HG03558 (cell line): ENCODE measurements around the gene ATXN1L.
A peak's percentile ranks its signal among the peaks of the same experiment; 100 is the strongest.
"Not testable (repeated sequence)": the region's sequence is repeated elsewhere in the genome, so short reads cannot be mapped to it uniquely, and the experiment has no call there.

Experiments
- ATAC-seq: cut with Tn5 transposase; IDR thresholded peaks from one replicate; pipeline ENCODE4 v1.9.1; 2021; ENCODE audit warnings: moderate number of reproducible peaks; ENCODE audit not compliant: unreplicated experiment; ENCODE audit errors: extremely low read depth

ATXN1L gene, protein sequence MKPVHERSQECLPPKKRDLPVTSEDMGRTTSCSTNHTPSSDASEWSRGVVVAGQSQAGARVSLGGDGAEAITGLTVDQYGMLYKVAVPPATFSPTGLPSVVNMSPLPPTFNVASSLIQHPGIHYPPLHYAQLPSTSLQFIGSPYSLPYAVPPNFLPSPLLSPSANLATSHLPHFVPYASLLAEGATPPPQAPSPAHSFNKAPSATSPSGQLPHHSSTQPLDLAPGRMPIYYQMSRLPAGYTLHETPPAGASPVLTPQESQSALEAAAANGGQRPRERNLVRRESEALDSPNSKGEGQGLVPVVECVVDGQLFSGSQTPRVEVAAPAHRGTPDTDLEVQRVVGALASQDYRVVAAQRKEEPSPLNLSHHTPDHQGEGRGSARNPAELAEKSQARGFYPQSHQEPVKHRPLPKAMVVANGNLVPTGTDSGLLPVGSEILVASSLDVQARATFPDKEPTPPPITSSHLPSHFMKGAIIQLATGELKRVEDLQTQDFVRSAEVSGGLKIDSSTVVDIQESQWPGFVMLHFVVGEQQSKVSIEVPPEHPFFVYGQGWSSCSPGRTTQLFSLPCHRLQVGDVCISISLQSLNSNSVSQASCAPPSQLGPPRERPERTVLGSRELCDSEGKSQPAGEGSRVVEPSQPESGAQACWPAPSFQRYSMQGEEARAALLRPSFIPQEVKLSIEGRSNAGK

DNA sequence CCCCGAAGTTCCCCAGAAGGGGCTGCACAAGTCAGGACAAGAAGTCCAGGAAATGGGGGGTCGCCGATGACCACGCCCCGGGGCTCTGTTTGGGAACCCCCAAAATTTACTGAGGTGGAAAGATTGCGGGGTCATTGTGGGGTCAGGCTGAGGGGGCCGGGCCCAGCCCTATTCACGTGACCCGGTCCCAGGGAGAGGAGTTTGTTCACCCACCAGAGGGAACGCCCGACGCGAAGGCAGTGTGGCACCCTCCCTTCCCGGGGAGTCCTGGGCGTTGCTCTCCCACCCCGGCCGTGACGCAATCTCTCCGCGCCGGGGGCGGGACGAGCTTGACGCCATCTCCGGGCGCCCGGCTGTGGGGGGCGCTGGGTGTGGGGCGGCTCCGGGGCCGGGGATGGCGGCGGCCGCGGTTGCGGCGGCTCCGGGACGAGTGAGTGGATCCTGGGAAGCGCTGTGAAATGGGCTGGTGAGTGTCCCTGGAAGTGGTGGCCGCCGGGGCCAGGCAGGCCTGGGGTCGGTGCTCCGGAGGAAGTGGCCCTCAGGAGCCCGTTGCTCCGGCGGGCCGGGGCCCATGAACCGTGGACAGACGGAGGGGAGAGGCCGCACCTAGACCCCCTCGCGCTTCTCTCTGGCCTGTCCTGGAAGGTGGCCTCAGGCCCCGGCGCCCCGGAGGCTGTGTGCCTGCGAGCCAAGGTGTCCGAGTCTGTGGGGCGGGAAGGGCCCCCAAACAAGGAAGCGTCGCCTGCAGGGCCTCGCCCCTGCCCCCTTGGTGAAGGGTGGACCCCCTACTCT is at the start of gene ATXN1L:
ATXN1L (plus strand) TSS at position 338 of the 792 bp plus-strand sequence. CDS start 3,765 bp downstream, outside the sequence.
- ATAC-seq, result peak; percentile 55

DNA sequence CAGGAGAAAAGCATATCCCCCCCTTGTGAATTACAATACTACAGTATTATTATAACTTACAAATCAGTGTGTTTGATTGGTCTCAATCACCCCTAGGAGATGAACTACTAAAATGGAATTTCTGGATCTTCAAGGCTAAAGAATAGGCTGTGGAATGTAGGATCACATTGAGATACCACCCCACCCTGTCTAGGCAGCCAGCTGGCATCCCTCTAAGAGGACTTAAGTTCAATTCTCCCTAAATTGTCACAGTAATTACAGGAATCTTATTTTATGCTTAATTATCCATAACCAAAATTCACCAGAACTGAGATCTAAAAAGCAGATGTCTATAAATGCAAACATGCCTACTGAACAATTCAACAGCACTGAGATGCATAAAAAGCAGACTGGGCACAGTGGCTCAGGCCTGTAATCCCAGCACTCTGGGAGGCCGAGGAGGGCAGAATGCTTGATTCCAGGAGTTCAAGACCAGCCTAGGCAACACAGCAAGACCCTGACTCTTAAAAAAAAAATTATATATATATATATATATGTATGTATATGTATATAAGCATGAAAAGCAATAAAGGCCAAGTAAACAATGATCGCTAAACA is 49.2 kb upstream of the ATXN1L start:
- no peak for ATAC-seq

DNA sequence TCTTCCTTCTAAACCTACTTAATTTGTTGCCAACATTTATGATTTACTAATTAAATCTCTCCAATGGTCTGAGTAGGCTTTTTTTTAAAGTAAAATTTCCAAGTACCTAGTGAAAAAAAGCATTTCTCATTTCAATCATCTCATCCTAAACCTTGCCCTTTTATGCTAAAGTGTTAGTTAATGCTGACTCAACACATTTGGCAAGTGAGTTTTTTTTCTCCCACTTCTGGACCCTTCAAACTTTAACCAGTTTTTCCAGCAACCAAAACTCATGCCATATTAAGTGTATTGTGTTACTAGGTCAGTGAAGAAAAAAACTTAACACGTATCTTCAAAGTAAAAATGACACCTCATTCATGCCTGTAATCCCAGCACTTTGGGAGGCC is 42.5 kb upstream of the ATXN1L start:
- no peak for ATAC-seq

DNA sequence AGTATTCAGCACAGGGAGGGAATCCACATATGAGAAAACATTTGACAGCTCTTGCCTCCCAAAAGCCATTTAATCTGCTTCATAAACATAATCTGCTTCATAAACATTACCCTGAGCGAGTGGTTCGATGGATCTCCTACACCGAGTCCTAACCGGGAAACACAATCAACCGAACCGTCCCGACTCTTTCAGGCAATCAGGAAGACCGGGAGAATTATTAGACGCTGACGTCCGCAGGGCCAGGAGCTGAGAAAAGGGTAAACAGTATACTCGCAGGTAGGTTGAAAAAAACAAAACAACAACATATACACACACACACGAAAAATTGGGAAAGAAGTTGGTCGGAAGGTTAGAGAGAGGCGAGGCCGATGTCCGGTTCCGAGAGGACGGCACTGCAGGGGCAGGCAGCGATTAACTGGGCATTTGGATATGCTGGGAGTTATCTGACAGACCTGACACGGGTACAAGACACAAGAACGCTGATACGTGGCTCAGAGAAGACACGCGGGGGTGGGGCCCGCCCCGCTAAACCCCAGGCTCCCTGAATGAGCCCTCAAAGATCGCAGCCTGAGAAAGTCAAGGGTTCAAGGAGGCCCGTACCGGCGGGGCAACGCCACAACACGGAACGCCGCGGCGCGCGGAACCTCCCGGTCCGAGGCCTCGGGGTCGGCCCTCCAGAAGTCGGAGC is 37.7 kb upstream of the ATXN1L start:
- ATAC-seq, result peak; percentile 22

DNA sequence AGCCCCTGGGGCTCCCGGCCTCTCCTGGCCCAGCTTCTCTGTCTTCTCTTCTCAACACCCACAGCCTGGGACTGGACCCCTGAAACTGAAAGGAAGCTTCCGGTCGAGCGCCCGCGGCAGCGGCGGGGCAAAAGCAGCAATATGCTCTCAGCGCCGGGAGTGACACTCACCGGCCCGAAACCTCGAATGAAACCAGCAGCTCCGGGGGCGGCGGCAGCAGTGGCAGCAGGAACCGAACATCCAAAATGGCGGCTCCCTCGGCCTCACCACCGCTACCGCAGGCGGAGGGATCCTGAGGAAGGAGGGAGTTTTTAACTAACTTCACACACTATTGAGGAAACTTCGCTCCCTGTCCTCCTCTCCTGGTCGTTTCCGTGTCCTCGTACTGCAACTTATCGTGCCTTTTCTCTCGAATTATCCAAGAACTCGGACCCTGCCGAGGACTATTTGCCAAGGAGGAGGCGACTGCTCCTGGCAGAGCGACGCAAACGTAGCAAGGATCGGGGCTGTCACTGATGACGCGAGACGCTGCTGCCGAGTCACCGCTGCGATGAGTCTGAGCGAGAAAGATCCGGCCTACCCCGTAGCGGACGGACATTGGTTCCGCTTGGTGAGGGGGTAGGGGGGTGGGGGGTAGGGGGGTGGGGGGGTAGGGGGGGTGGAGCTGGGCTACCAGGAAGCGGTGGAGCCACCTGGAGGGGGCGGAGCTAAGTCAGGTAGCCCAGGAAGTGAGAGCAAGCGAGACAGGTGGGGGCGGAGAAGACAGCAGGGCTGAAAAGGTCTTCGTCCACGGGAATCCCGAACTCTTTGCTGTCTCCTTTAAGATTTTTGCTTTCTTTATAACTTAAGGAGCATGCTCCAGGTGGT is 37.0 kb upstream of the ATXN1L start, which contains the start of gene AP1G1:
AP1G1 (minus strand) TSS at position 242 of the 867 bp plus-strand sequence. CDS start 19,355 bp downstream, outside the sequence.
- ATAC-seq, result peak; percentile 45

DNA sequence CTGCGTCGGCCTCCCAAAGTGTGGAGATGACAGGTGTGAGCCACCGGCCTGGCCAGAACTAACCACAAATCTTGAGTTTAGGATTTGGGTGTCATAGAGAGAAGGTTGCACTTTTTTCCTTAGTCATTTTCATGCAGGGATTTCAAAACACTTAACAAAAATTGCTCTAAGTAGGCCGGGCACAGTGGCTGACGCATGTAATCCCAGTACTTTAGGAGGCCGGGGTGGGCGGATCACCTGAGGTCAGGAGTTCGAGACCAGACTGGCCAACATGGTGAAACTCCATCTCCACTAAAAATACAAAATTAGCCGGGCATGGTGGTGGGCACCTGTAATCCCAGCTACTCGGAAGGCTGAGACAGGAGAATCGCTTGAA is 35.6 kb upstream of the ATXN1L start:
- not testable (repeated sequence) for ATAC-seq

DNA sequence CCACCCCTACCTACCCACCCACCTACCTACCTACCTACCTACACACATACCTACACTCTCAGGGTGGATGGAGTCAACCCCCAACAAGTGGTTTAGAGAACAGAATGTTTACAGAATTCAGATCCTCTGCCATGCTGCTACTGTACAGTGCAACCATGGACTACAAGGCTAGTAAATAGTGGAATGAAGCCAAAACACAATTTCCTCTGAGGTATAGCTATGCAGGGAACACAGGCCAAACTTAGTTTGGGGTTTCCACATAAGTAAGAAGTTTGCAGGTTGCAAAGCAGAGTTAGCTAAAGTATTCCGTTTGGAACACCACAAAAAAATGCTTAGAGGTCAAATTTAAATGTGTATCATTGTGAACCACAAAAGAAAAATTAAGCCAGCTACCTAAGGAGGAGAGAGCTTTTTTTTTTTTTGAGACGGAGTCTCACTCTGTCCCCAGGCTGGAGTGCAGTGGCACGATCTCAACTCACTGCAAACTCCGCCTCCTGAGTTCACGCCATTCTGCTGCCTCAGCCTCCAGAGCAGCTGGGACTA is 34.4 kb upstream of the ATXN1L start:
- no peak for ATAC-seq

DNA sequence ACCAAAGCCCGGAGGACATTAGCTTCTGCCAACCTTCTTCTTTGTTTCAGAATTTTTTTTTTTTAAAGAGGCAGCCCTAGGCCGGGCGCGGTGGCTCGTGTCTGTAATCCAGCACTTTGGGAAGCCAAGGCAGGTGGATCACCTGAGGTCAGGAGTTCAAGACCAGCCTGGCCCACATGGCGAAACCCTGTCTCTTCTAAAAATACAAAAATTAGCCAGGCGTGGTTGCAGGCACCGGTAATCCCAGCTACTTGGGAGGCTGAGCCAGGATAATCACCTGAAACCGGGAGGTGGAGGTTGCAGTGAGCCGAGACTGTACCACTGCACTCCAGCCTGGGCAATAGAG is 28.6 kb upstream of the ATXN1L start:
- ATAC-seq, result not testable (repeated sequence)

DNA sequence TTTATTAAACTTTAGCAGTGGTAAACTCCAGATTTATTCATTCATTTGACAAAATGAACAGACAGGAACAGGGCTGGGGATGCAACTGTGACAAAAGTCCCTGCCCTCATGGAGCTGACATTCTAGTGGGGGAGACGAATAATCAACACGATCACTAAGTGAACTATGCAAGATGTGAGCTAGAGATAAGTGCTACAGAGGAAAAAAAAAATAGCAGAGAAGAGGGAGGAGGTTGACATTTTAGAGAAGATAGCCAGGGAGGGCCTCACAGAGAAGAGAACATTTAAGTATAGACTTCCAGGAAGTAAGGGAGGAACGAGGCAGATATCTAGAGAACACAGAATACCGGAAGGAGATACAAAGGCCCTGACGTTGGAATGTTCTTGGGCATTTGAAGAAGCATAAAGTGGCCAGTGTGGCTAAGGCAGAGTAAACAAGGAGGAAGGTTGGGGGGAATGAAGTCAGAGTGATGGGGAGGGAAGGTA is 19.2 kb upstream of the ATXN1L start:
- ATAC-seq, result no peak

DNA sequence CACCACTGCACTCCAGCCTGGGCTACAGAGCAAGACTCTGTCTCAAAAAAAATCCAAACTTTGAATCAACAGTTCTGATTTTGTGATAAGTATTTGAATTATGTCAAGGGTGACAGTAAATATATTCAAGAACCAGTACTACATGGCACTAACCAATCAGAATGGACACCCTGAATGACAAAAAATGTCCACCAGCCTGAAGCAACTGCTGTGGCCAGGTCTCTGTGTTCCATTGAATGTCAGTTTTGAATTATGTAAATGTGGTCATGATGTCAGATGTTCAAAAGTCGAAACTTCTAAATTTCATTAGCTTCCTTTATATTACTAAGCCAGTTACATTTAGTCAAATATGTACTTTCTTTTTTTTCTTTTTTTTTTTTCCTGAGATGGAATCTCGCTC is 15.4 kb upstream of the ATXN1L start:
- ATAC-seq, result no peak

DNA sequence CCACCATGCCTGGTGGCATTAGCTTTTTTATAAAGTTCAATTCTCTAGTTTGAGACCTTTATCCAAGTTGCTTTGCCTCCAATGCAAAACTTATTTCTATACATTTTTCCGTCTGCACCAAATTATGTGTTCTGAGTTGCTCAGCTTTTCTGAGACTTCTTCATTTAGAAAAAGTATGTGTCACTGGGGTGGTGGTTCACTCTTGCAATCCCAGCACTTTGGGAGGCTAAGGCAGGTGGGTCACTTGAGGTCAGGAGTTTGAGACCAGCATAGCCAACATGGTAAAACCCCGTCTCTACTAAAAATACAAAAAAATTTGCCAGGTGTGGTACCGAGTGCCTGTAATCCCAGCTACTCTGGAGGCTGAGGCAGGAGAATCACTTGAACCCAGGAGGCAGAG is 14.1 kb upstream of the ATXN1L start:
- not testable (repeated sequence) for ATAC-seq

DNA sequence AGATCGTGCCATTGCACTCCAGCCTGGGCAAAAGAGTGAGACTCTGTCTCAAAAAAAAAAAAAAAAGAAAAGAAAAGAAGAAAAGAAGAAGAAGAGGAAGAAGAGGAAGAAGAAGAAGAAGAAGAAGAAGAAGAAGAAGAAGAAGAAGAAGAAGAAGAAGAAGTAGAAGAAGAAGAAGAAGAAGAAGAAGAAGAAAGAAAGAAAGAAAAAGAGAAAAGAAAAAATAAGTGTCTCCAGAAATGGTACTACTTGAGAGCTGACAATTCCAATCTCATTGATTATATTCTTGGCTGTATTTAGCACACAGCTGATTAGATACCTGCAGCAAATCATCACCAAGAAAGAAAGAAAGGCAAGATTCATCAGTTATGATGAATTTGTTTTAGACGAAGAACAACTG is 13.7 kb upstream of the ATXN1L start:
- ATAC-seq, result not testable (repeated sequence)

DNA sequence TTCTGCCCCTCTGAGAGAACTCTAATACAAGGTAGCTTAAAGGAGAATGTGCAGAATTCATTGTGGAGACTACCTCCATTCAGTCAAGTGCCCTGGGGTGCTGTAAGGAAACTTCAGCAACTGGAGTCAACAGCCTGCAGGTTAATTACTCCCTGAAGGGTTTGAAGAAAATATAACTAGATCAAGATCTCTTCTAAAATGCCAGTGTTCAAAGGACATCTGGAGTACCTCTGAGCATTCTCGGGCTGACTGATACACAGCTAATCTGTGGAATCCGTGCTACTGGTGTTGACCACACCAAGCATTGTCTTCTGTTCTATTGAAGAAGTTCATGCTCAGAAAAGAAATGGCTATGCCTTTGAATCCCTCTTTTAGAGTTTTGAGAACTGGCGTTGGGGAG is 11.5 kb upstream of the ATXN1L start:
- ATAC-seq, result no peak

DNA sequence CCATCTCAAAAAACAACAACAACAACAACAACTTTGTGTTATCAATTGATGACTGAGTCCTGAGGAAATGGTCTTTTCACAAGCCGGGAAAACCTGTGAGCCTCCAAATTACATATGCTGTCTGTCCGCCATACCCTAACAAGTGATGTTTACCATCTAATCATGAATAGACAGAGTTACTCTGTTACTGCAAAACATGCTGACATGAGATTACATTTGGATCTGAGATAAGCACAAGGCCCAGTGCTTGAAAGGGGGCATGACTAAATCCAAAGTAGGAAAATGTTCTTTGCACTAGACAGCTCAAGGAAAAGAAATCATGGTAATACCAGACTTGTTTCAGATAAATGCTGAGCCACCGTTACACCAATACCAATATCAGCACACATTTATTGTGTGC is 8.6 kb upstream of the ATXN1L start:
- ATAC-seq, result no peak

DNA sequence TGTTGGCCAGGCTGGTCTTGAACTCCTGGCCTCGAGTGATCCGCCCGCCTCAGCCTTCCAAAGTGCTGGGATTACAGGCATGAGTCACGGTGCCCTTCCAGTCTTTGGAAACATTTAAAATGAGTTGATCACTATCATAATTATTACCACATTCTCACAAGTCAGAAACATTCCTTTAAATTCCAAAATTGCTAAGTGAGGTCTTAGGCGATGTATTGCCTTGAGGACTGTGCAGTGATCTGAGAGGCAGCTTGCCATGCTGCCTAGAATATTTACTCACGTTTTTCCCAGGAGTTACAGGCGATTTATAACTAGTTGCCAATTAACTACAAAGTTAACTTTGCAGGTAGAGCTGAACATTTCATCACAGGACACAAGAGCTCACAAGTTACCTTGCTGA is 5.7 kb upstream of the ATXN1L start:
- no peak for ATAC-seq

DNA sequence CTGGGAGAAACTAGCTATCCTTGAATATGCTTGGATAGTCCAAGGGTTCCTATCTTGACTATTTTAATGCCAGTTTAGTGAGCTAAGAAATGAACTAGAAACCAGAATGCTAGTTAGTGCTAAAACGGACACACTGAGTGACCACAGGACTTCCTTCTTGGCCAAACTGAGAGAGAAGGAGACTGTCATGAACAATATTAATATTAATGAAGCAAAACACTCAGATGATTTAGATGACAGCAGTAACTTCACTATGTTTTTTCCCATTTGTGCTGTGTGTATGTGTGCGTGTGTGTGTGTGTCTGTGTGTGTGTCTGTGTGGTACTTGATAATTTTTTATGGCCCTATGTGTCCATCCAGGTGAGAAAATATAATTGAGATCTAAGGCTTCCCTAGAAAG is 2.2 kb upstream of the ATXN1L start:
- ATAC-seq, result no peak

DNA sequence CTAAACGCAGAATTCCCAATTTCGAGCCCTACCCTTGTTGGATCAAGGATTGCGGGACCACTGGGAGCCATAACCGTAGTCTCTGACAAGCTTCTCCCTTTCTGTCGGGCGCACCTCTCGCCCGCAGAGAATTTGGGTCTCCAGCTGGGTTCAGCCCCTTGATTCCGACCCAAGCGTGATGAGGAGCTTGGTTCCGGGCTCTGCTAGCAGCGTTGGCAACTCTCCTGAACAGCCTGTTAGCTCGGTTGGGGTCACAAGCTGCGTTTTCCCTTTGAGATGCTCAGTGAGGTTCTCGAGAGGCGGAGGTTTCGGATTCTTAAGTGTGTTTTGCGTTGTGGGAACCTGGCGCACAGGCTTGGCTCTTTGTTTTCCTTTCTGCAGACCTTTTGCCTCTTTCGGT is 655 bp downstream of the ATXN1L start:
- no peak for ATAC-seq

DNA sequence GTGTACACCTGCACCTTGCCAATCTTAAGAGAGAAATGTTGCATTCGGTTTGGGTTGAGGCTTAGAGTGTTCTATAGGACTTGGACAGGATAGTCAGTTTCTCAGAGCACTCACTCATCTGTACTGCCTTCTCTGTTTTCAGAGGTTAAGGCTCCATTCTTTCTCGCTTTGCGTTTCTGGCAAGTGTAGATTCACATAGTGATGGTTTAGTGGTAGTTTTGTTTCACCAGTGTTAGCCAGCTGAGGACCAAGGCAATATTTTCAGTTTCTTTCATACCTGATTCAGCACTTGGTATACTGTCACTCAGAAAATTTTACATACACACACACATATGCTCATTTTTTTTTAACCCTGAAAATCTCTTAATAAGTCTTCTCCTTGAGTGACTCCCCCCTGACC is 1.3 kb downstream of the ATXN1L start:
- ATAC-seq, result no peak

DNA sequence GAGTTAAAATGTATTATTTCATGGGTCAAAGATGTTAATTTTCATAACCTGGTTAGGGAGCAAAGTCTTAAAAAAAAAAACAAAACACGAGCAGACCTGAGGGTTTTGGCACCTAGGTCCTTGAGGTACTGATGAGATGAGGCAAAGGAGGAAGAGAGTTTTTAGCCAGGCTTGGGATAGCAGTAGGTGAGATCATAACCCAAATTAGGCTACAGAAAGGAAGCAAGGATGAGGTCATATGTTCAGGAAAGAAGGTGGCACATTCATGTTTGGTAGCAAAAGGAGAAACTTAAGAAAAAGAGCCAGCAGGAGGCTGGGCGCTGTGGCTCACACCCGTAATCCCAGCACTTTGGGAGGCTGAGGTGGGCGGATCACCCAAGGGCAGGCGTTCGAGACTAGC is 2.8 kb downstream of the ATXN1L start:
- ATAC-seq, result no peak
